HUES48 (cell line): ENCODE measurements around the gene RUNX1.
"Not testable (repeated sequence)": the region's sequence is repeated elsewhere in the genome, so short reads cannot be mapped to it uniquely, and the experiment has no call there.

Source experiments
- H3K27ac ChIP-seq: one replicate; pipeline ENCODE4 v1.7.0; 2013; ENCODE audit warnings: low read depth, low read length, inconsistent platforms
- H3K27me3 ChIP-seq: 2 replicates; pipeline ENCODE4 v1.6.1; 2013; ENCODE audit warnings: mild to moderate bottlenecking, low read length; ENCODE audit not compliant: control insufficient read depth, insufficient read depth
- H3K36me3 ChIP-seq: 2 replicates; pipeline ENCODE4 v1.6.1; 2013; ENCODE audit warnings: low read length; ENCODE audit not compliant: control insufficient read depth, insufficient read depth
- H3K4me1 ChIP-seq: 2 replicates; pipeline ENCODE4 v1.6.1; 2013; ENCODE audit warnings: mild to moderate bottlenecking, low read length; ENCODE audit not compliant: control insufficient read depth, insufficient read depth
- H3K4me3 ChIP-seq: 2 replicates; pipeline ENCODE4 v1.5.1; 2013; ENCODE audit warnings: mild to moderate bottlenecking, low read depth, low read length
- H3K9ac ChIP-seq: 2 replicates; pipeline ENCODE4 v1.6.1; 2013; ENCODE audit warnings: mild to moderate bottlenecking, low read depth, low read length, moderate library complexity
- H3K9me3 ChIP-seq: 2 replicates; pipeline ENCODE4 v1.6.1; 2013; ENCODE audit warnings: low read length; ENCODE audit not compliant: control insufficient read depth, insufficient read depth

RUNX1 gene

GRCh38 chr21:34952701-34953100 is 96.4 kb downstream of the RUNX1 start:
- H3K4me1 ChIP-seq = peaks cover 9% of the 10 kb centered on the region; the same call in 1 of the 2 replicates
- no peaks in the 10 kb centered on the region for H3K9me3 ChIP-seq
- no peak overlapping the region for H3K9ac ChIP-seq
- H3K27ac ChIP-seq = no peak overlapping the region
- no peaks in the 10 kb centered on the region for H3K36me3 ChIP-seq
- H3K27me3 ChIP-seq = no peaks in the 10 kb centered on the region
- no peak overlapping the region for H3K4me3 ChIP-seq

- not testable (repeated sequence) for H3K9ac ChIP-seq, H3K9me3 ChIP-seq, H3K4me1 ChIP-seq, H3K36me3 ChIP-seq, H3K4me3 ChIP-seq, H3K27ac ChIP-seq, H3K27me3 ChIP-seq
These were observed 97.2 kb downstream of the RUNX1 start for GRCh38 chr21:34951868-34952267.

GRCh38 chr21:34950980-34951379 is 98.1 kb downstream of the RUNX1 start:
- Histone ChIP-seq H3K9ac (no peak overlapping the region), H3K27me3 (no peaks in the 10 kb centered on the region), H3K9me3 (no peaks in the 10 kb centered on the region), H3K36me3 (no peaks in the 10 kb centered on the region), H3K4me3 (no peak overlapping the region), H3K4me1 (peaks cover 9% of the 10 kb centered on the region; the same call in 1 of the 2 replicates), H3K27ac (no peak overlapping the region)

GRCh38 chr21:34949499-34949898 is 99.6 kb downstream of the RUNX1 start:
- Histone ChIP-seq H3K4me3 (no peak overlapping the region), H3K4me1 (peaks cover 9% of the 10 kb centered on the region; the same call in 1 of the 2 replicates), H3K9me3 (no peaks in the 10 kb centered on the region), H3K27ac (no peak overlapping the region), H3K36me3 (no peaks in the 10 kb centered on the region), H3K27me3 (no peaks in the 10 kb centered on the region), H3K9ac (no peak overlapping the region)

- Histone ChIP-seq H3K27ac (no peak overlapping the region), H3K4me1 (peaks cover 9% of the 10 kb centered on the region; the same call in 1 of the 2 replicates), H3K36me3 (no peaks in the 10 kb centered on the region), H3K27me3 (no peaks in the 10 kb centered on the region), H3K9ac (no peak overlapping the region), H3K9me3 (no peaks in the 10 kb centered on the region), H3K4me3 (no peak overlapping the region)
These were observed 100.1 kb downstream of the RUNX1 start for GRCh38 chr21:34949030-34949429.

GRCh38 chr21:34948157-34948556 is 100.9 kb downstream of the RUNX1 start:
- no peak overlapping the region for H3K9ac ChIP-seq
- H3K9me3 ChIP-seq = no peaks in the 10 kb centered on the region
- no peak overlapping the region for H3K27ac ChIP-seq
- H3K4me3 ChIP-seq = no peak overlapping the region
- peaks cover 8% of the 10 kb centered on the region; the same call in 1 of the 2 replicates for H3K4me1 ChIP-seq
- H3K27me3 ChIP-seq = no peaks in the 10 kb centered on the region
- H3K36me3 ChIP-seq = no peaks in the 10 kb centered on the region

GRCh38 chr21:34946916-34947534 is 102.1 kb downstream of the RUNX1 start:
- no peaks in the 10 kb centered on the region for H3K4me1 ChIP-seq
- no peak overlapping the region for H3K4me3 ChIP-seq
- H3K9ac ChIP-seq = no peak overlapping the region
- no peaks in the 10 kb centered on the region for H3K27me3 ChIP-seq
- H3K27ac ChIP-seq = no peak overlapping the region
- no peaks in the 10 kb centered on the region for H3K36me3 ChIP-seq
- no peaks in the 10 kb centered on the region for H3K9me3 ChIP-seq

- Histone ChIP-seq H3K9me3 (no peaks in the 10 kb centered on the region), H3K27ac (no peak overlapping the region), H3K4me3 (no peak overlapping the region), H3K9ac (no peak overlapping the region), H3K36me3 (no peaks in the 10 kb centered on the region), H3K4me1 (no peaks in the 10 kb centered on the region), H3K27me3 (no peaks in the 10 kb centered on the region)
These were observed 102.7 kb downstream of the RUNX1 start for GRCh38 chr21:34946385-34946840.

GRCh38 chr21:34945288-34945687 is 103.8 kb downstream of the RUNX1 start:
- no peaks in the 10 kb centered on the region for H3K36me3 ChIP-seq
- no peaks in the 10 kb centered on the region; the same call in 1 of the 2 replicates for H3K4me1 ChIP-seq
- no peaks in the 10 kb centered on the region for H3K9me3 ChIP-seq
- H3K9ac ChIP-seq = no peak overlapping the region
- no peaks in the 10 kb centered on the region for H3K27me3 ChIP-seq
- no peak overlapping the region for H3K4me3 ChIP-seq
- no peak overlapping the region for H3K27ac ChIP-seq

GRCh38 chr21:34944015-34944755 is 104.9 kb downstream of the RUNX1 start:
- H3K4me3 ChIP-seq = no peak overlapping the region
- no peaks in the 10 kb centered on the region for H3K9me3 ChIP-seq
- H3K27me3 ChIP-seq = no peaks in the 10 kb centered on the region
- H3K4me1 ChIP-seq = no peaks in the 10 kb centered on the region; the same call in 1 of the 2 replicates
- H3K9ac ChIP-seq = no peak overlapping the region
- no peaks in the 10 kb centered on the region for H3K36me3 ChIP-seq
- no peak overlapping the region for H3K27ac ChIP-seq

GRCh38 chr21:34942911-34943310 is 106.2 kb downstream of the RUNX1 start:
- H3K9ac ChIP-seq = no peak overlapping the region
- H3K4me1 ChIP-seq = no peaks in the 10 kb centered on the region; the same call in 1 of the 2 replicates
- H3K4me3 ChIP-seq = no peak overlapping the region
- no peaks in the 10 kb centered on the region for H3K9me3 ChIP-seq
- H3K27ac ChIP-seq = no peak overlapping the region
- no peaks in the 10 kb centered on the region for H3K27me3 ChIP-seq
- no peaks in the 10 kb centered on the region for H3K36me3 ChIP-seq
